Fibroblast of upper back skin (primary cell): ENCODE results near the gene INPP4B.
"Not testable (repeated sequence)": the region's sequence is repeated elsewhere in the genome, so short reads cannot be mapped to it uniquely, and the experiment has no call there.

ENCODE experiments used
- DNase-seq: peaks from one replicate; pipeline ENCODE4 v3.0.0-alpha.2; 2013

INPP4B gene

GRCh38 chr4:142824368-142824767 lies 21.7 kb downstream of the INPP4B start:
- DNase-seq: peak; percentile 61

- no peak for DNase-seq
Observed at GRCh38 chr4:142823796-142824195, 22.3 kb downstream of the INPP4B start.

GRCh38 chr4:142818476-142818875 lies 27.6 kb downstream of the INPP4B start:
- peak; percentile 14 for DNase-seq

- peak; percentile 71 for DNase-seq
Observed at GRCh38 chr4:142818031-142818430, 28.1 kb downstream of the INPP4B start.

GRCh38 chr4:142817442-142817841 lies 28.7 kb downstream of the INPP4B start:
- peak; percentile 94 for DNase-seq

GRCh38 chr4:142815834-142816233 lies 30.3 kb downstream of the INPP4B start:
- DNase-seq: peak; percentile 60

GRCh38 chr4:142813388-142813787 lies 32.7 kb downstream of the INPP4B start:
- DNase-seq: no peak

GRCh38 chr4:142812091-142812490 lies 34.0 kb downstream of the INPP4B start:
- no peak for DNase-seq

GRCh38 chr4:142811034-142811433 lies 35.1 kb downstream of the INPP4B start:
- DNase-seq: no peak

GRCh38 chr4:142809559-142809958 lies 36.5 kb downstream of the INPP4B start:
- peak; percentile 33 for DNase-seq

GRCh38 chr4:142803879-142804278 lies 42.2 kb downstream of the INPP4B start:
- not testable (repeated sequence) for DNase-seq

GRCh38 chr4:142801966-142802365 lies 44.1 kb downstream of the INPP4B start:
- no peak for DNase-seq

GRCh38 chr4:142781114-142781513 lies 65.0 kb downstream of the INPP4B start:
- peak; percentile 11 for DNase-seq

- DNase-seq: no peak
Observed at GRCh38 chr4:142778900-142779299, 67.2 kb downstream of the INPP4B start.

- DNase-seq: peak; percentile 61
Observed at GRCh38 chr4:142778430-142778829, 67.7 kb downstream of the INPP4B start.

GRCh38 chr4:142777045-142777743 lies 68.9 kb downstream of the INPP4B start:
- DNase-seq: no peak

- DNase-seq: no peak
Observed at GRCh38 chr4:142776026-142776425, 70.1 kb downstream of the INPP4B start.

- no peak for DNase-seq
Observed at GRCh38 chr4:142773505-142773904, 72.6 kb downstream of the INPP4B start.

- no peak for DNase-seq
Observed at GRCh38 chr4:142762280-142762679, 83.8 kb downstream of the INPP4B start.

GRCh38 chr4:142752202-142752786 lies 93.8 kb downstream of the INPP4B start:
- DNase-seq: peak; percentile 11

GRCh38 chr4:142743121-142743825 lies 102.8 kb downstream of the INPP4B start:
- DNase-seq: peak; percentile 35

- no peak for DNase-seq
Observed at GRCh38 chr4:142741995-142742394, 104.1 kb downstream of the INPP4B start.

GRCh38 chr4:142728233-142728632 lies 117.9 kb downstream of the INPP4B start:
- peak; percentile 62 for DNase-seq

- no peak for DNase-seq
Observed at GRCh38 chr4:142727149-142727548, 119.0 kb downstream of the INPP4B start.
